Fibroblast of villous mesenchyme (primary cell): ENCODE measurements around the gene FRMD4A. TPM values are rescaled to one million over a fixed set of nuclear protein-coding genes. Genes with fewer than 3 reads are reported as not detected.

ENCODE experiments used
- DNase-seq: peaks from one replicate; pipeline ENCODE4 v3.0.0-alpha.2; 2010; ENCODE audit warnings: low read depth
- H3K4me3 ChIP-seq: 2 replicates; pipeline ENCODE4 v1.5.1; 2011; ENCODE audit warnings: low read depth, mild to moderate bottlenecking, low read length
- CTCF ChIP-seq: IDR thresholded peaks from 2 replicates; pipeline ENCODE4 v1.5.1; 2012; ENCODE audit warnings: low read depth, mild to moderate bottlenecking, low read length; ENCODE audit not compliant: insufficient read depth
- total RNA-seq: library from RNA; depleted of rRNA; stranded (reverse); fragments of >200 nt; gene quantifications from 2 replicates; pipeline ENCODE4 v1.2.3, GENCODE V29; 2012

The FRMD4A gene
- total RNA-seq, 1 donor: 40.2 TPM

GRCh38 chr10:13627459-13628310 is 703.0 kb downstream of the FRMD4A start:
- no peak for TF ChIP-seq CTCF
- H3K4me3 ChIP-seq: no peak overlapping the region
- no peak for DNase-seq

GRCh38 chr10:13624630-13625029 is 706.1 kb downstream of the FRMD4A start:
- DNase-seq: no peak
- no peak for TF ChIP-seq CTCF
- no peak overlapping the region for H3K4me3 ChIP-seq

GRCh38 chr10:13621931-13622330 is 708.8 kb downstream of the FRMD4A start:
- TF ChIP-seq CTCF: no peak
- H3K4me3 ChIP-seq: no peak overlapping the region
- DNase-seq: no peak

- no peak for TF ChIP-seq CTCF
- no peak overlapping the region for H3K4me3 ChIP-seq
- DNase-seq: peak; percentile 20
Observed at GRCh38 chr10:13617116-13617515, 713.6 kb downstream of the FRMD4A start.

- no peak for TF ChIP-seq CTCF
- no peak for DNase-seq
- H3K4me3 ChIP-seq: no peak overlapping the region
Observed at GRCh38 chr10:13615650-13616300, 714.9 kb downstream of the FRMD4A start.

GRCh38 chr10:13614530-13615332 is 716.0 kb downstream of the FRMD4A start:
- H3K4me3 ChIP-seq: no peak overlapping the region
- peak; percentile 15 for TF ChIP-seq CTCF
- peak; percentile 89 for DNase-seq
